ENCODE results near the gene SCUBE2.
A peak's percentile ranks its signal among the peaks of the same experiment; 100 is the strongest.

- TF ChIP-seq CTCF (IDR thresholded peaks at IDR 0.05; ENCODE audit: extremely low read depth in 1 of 2, insufficient read depth in 1 of 2, low read depth in 1 of 2, low read length in 2 of 2) = no peak
- no peak for TF ChIP-seq POLR2A (IDR thresholded peaks at IDR 0.05; ENCODE audit: low read depth, low read length)
- peak; percentile 8 for TF ChIP-seq MAX (IDR thresholded peaks at IDR 0.05; ENCODE audit: insufficient read depth, insufficient read length)
- TF ChIP-seq MYC (IDR thresholded peaks at IDR 0.05; ENCODE audit: low read depth, low read length) = no peak
- no peak for TF ChIP-seq EZH2 (IDR thresholded peaks at IDR 0.05; ENCODE audit: borderline replicate concordance, low read depth, low read length, severe bottlenecking)
Measured at GRCh38 chr11:9001736-9002135, 89.7 kb downstream of the SCUBE2 start.
